Suprapubic skin (tissue), 4 donors: ENCODE results near the gene STX7. TPM values are rescaled to one million over a fixed set of nuclear protein-coding genes. Genes with fewer than 3 reads are reported as not detected.

Experiments used
- DNase-seq, 2 donors: peaks; one replicate each; pipeline ENCODE4 v3.0.0-alpha.2; 2019; ENCODE audit warnings: low spot score in 2 of 2
- H3K27ac ChIP-seq: fragments of 200-600 bp; sonication (generic); one replicate; pipeline ENCODE4 v1.5.1; 2019
- H3K27me3 ChIP-seq: fragments of 200-600 bp; sonication (generic); one replicate; pipeline ENCODE4 v1.5.1; 2019
- H3K36me3 ChIP-seq: fragments of 200-600 bp; sonication (generic); one replicate; pipeline ENCODE4 v1.5.1; 2019
- H3K4me1 ChIP-seq: fragments of 200-600 bp; sonication (generic); one replicate; pipeline ENCODE4 v1.5.1; 2019
- H3K4me3 ChIP-seq: fragments of 200-600 bp; sonication (generic); one replicate; pipeline ENCODE4 v1.5.1; 2019; ENCODE audit warnings: mild to moderate bottlenecking
- H3K9me3 ChIP-seq: fragments of 200-600 bp; sonication (generic); one replicate; pipeline ENCODE4 v1.5.1; 2019
- EP300 ChIP-seq: sonication (generic); formaldehyde crosslinking; IDR thresholded peaks from one replicate; pipeline ENCODE4 v1.6.1; 2017; ENCODE audit warnings: antibody characterized with exemption
- POLR2A ChIP-seq, 2 donors: fragments of 450-650 bp; IDR thresholded peaks; one replicate each; pipeline ENCODE4 v1.6.1; 2017; ENCODE audit warnings: antibody characterized with exemption in 2 of 2, mild to moderate bottlenecking in 2 of 2, moderate library complexity in 2 of 2
- POLR2AphosphoS5 ChIP-seq, 3 donors: sonication (generic); formaldehyde crosslinking; IDR thresholded peaks; one replicate each; pipeline ENCODE4 v1.6.1; 2017; ENCODE audit warnings: antibody characterized with exemption in 3 of 3
- WGBS: methylation state at CpG from one replicate; pipeline ENCODE4 v1.1.5; 2018; 5-methylcytosine and 5-hydroxymethylcytosine counted together
- total RNA-seq, 4 donors: library from RNA; depleted of rRNA; stranded (reverse); fragments of >200 nt; gene quantifications; one replicate each; pipeline ENCODE4 v1.1.0, GENCODE V29; 2016
- TF ChIP-seq, protein P1 (sequence below), 2 donors: fragments of 200-600 bp in 1 of 2; fragments of 450-650 bp in 1 of 2; sonication (generic) in 1 of 2; IDR thresholded peaks; one replicate each; pipeline ENCODE4 v1.5.1; 2016 to 2019; ENCODE audit warnings: antibody characterized with exemption in 2 of 2, mild to moderate bottlenecking in 1 of 2, moderate library complexity in 1 of 2

STX7 gene
- total RNA-seq, 4 donors from 2014 or later = 24.9 to 43.5 (median 31.8) TPM

DNA sequence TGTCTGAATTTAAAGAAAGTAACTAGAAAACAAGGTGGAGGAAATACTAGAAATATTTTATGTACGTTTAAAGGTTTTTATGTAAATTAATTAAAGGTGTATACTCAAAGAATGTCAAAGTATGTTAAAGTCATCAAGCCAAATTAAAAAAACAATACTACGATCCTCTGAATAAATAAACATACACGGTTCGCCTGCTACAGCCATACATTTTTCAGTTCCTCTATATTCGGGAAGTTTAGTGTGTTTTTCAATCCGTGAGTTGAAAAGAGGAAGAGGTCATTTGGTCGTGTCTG is 626 bp downstream of the STX7 start:
- Histone ChIP-seq H3K27ac (peak overlapping the region; percentile 89), H3K36me3 (no peaks in the 10 kb centered on the region), H3K4me3 (peak overlapping the region; percentile 66), H3K4me1 (peaks cover 34% of the 10 kb centered on the region), H3K27me3 (no peaks in the 10 kb centered on the region), H3K9me3 (no peaks in the 10 kb centered on the region)
- DNase-seq = no peak
- TF ChIP-seq, protein P1, sequence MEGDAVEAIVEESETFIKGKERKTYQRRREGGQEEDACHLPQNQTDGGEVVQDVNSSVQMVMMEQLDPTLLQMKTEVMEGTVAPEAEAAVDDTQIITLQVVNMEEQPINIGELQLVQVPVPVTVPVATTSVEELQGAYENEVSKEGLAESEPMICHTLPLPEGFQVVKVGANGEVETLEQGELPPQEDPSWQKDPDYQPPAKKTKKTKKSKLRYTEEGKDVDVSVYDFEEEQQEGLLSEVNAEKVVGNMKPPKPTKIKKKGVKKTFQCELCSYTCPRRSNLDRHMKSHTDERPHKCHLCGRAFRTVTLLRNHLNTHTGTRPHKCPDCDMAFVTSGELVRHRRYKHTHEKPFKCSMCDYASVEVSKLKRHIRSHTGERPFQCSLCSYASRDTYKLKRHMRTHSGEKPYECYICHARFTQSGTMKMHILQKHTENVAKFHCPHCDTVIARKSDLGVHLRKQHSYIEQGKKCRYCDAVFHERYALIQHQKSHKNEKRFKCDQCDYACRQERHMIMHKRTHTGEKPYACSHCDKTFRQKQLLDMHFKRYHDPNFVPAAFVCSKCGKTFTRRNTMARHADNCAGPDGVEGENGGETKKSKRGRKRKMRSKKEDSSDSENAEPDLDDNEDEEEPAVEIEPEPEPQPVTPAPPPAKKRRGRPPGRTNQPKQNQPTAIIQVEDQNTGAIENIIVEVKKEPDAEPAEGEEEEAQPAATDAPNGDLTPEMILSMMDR (IDR thresholded peaks at IDR 0.05) = no peak
- under 1% methylated on average over 7 of the region's 7 CpGs for WGBS

DNA sequence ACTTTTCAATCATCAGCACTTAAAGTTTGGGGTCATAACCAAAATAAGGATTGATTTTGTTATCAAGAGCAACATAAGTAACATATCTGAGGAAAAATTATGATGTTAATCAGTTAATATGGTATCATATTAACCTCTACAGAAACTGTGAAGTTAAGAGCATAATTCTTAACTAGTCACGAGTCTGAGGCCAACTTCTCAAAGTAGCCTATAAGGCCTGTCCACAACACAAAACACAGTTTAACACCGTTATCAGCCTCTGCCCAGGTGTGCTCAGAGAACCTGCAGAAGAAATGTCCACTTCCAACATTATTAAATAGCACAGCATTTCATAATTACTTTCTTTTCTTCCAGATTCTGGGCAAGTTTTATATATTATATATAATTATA is 1.1 kb downstream of the STX7 start:
- 19% methylated on average over 2 of the region's 2 CpGs for WGBS
- Histone ChIP-seq H3K36me3 (no peaks in the 10 kb centered on the region), H3K4me3 (peak overlapping the region; percentile 66), H3K27ac (peak overlapping the region; percentile 89), H3K27me3 (no peaks in the 10 kb centered on the region), H3K9me3 (no peaks in the 10 kb centered on the region), H3K4me1 (peaks cover 34% of the 10 kb centered on the region)
- no peak for DNase-seq
- TF ChIP-seq POLR2AphosphoS5 (IDR thresholded peaks at IDR 0.05) (no peak), POLR2A (IDR thresholded peaks at IDR 0.05) (no peak), EP300 (no peak)
- TF ChIP-seq, protein P1 (IDR thresholded peaks at IDR 0.05) = no peak

DNA sequence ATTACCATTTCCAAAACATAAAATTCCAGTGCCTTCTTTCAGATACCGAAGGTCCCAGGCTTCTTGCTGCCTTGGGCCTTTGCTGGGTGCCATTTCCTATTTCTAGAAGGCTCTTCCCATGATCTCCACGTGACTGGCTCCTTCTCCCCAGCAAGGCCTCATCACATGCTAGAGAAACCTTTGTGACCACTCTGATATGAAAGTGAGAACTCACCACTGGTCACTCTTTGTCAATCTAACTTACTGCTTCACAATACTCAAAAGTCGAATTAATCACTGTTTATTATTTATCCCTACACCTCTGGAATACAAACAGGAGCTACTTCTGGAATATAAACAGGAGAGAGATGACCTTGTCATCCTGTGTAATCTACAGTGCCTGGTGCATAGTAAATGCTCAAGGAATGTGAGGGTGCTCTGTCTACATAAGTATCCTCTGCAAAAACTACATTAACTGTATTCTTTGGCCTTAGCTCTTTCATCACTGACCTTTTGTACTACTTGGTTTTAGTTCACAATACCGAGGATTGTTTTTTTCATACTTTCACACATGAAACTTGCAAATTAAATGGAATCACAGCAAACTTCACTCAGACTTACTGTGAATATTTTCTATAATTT is 1.6 kb downstream of the STX7 start:
- Histone ChIP-seq H3K36me3 (no peaks in the 10 kb centered on the region), H3K27me3 (no peaks in the 10 kb centered on the region), H3K4me3 (peak overlapping the region; percentile 66), H3K9me3 (no peaks in the 10 kb centered on the region), H3K4me1 (peaks cover 36% of the 10 kb centered on the region), H3K27ac (peak overlapping the region; percentile 3)
- TF ChIP-seq POLR2A (IDR thresholded peaks at IDR 0.05) = no peak
- TF ChIP-seq, protein P1 (IDR thresholded peaks at IDR 0.05) = no peak
- TF ChIP-seq POLR2AphosphoS5 (IDR thresholded peaks at IDR 0.05) = no peak
- TF ChIP-seq EP300 = no peak
- DNase-seq = no peak
- WGBS = 34% methylated on average over 4 of the region's 4 CpGs

DNA sequence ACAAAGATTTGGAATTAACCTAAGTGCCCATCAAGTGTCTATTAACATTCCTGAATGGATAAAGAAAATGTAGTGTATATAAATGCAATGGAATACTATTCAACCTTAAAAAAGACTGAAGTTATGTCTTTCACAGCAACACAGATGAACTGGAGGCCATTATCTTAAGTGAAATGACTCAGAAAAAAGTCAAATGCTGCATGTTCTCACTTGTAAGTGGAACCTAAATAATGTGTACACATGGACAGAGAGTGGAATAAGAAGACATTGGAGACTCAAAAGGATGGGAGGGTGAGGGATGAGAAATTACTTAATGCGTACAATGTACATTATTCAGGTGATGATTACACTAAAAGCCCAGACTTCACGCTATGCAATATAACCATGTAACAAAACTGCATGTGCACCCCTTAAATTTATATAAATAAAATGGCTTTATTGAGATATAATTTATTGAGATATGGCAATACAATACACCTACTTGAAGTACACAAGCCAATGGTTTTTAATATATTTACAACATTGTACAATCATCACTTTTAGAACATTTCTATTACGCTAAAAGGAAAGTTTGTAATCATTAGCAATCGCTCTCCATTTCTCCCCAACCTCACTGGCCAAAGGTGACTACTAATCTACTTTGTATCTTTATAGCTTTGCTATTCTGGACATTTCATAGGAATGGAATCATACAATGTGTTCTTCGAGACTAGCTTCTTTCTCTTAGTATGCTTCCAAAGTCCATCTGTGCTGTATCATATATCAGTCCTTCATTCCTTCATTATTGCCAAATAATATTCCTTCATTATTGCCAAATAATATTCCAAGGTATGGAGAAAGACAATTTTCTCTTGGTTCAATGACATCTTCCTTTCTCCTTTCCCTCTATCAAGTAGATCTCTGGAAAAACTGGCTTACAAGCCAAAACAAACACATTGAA is 5.8 kb downstream of the STX7 start:
- TF ChIP-seq POLR2A (IDR thresholded peaks at IDR 0.05) = no peak
- TF ChIP-seq, protein P1 (IDR thresholded peaks at IDR 0.05) = no peak
- TF ChIP-seq EP300 = no peak
- TF ChIP-seq POLR2AphosphoS5 (IDR thresholded peaks at IDR 0.05) = no peak
- Histone ChIP-seq H3K27ac (no peak overlapping the region), H3K36me3 (peaks cover 12% of the 10 kb centered on the region), H3K4me1 (peaks cover 54% of the 10 kb centered on the region), H3K27me3 (no peaks in the 10 kb centered on the region), H3K4me3 (no peak overlapping the region), H3K9me3 (no peaks in the 10 kb centered on the region)
- 96% methylated on average over 5 of the region's 5 CpGs for WGBS
- DNase-seq = no peak

DNA sequence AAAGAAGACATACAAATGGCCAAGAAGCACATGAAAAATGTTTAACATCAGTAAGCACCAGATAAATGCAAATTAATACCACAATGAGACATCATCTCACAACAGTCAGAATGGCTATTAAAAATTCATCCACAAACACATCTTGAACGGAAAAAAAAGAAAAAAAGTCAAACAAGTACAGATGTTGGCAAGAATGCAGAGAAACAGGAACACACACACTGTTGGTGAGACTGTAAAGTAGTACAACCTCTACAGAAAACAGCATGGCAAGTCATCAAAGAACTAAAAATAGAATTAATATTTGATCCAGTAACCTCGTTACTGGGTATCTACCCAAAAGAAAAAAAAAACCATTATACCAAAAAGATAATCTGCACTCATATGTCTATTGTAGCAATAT is 6.5 kb downstream of the STX7 start:
- DNase-seq = no peak
- no peak overlapping the region for H3K27ac ChIP-seq
- no peak overlapping the region for H3K4me3 ChIP-seq
- TF ChIP-seq POLR2A (IDR thresholded peaks at IDR 0.05) = no peak
- TF ChIP-seq, protein P1 (IDR thresholded peaks at IDR 0.05) = no peak
- no peaks in the 10 kb centered on the region for H3K27me3 ChIP-seq
- H3K36me3 ChIP-seq = peaks cover 19% of the 10 kb centered on the region
- H3K4me1 ChIP-seq = peaks cover 48% of the 10 kb centered on the region
- 41% methylated on average over 2 of the region's 2 CpGs for WGBS
- no peaks in the 10 kb centered on the region for H3K9me3 ChIP-seq
